Measurements from ENCODE around the gene RAB7A. TPM values are rescaled to one million over a fixed set of nuclear protein-coding genes. Genes with fewer than 3 reads are reported as not detected.

The RAB7A gene
- total and polyA plus RNA-seq, 2 donors (not counting 1 experiment from before 2014, with no cell fraction given): 54.2 to 415 TPM

DNA sequence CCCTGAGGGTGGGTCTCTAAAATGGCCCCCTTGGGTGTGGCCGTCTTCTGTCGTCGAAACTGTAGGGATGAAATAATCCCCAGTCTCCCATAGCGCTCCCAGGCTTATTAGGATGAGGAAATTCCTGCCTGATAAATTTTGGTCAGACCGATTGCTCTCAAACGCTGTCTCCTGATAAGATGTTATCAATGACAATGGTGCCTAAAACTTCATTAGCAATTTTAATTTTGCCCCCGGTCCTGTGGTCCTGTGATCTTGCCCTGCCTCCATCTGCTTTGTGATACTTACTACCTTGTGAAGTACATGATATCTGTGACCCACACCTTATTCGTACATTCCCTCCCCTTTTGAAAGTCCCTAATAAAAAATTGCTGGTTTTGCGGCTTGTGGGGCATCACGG is 5.1 kb upstream of the RAB7A start:
- no peak for DNase-seq (ENCODE audit: low read depth in 2 of 2)
- Histone ChIP-seq H4K20me1 (ENCODE audit: control insufficient read depth, extremely low read depth, insufficient read depth, low read length) (no peaks in the 10 kb centered on the region), H3K4me1 (ENCODE audit: control insufficient read depth, extremely low read depth, insufficient read depth, low read length) (no peaks in the 10 kb centered on the region), H3K27ac (ENCODE audit: insufficient read depth, low read length) (no peak overlapping the region), H3K9me3 (ENCODE audit: control insufficient read depth, insufficient read depth, low read depth, low read length) (no peaks in the 10 kb centered on the region), H3K9ac (ENCODE audit: insufficient read depth, low read length) (no peak overlapping the region), H3K79me2 (ENCODE audit: control insufficient read depth, insufficient read depth, low read length) (no peaks in the 10 kb centered on the region), H3K4me2 (ENCODE audit: extremely low read depth, insufficient read depth, low read length) (no peak overlapping the region), H3K36me3 (ENCODE audit: control insufficient read depth, insufficient read depth, low read length) (no peaks in the 10 kb centered on the region), H3K27me3 (ENCODE audit: control insufficient read depth, insufficient read depth, low read length) (no peaks in the 10 kb centered on the region), H3K4me3 (replicated peaks in 1 of 4; ENCODE audit: control extremely low read depth in 1 of 4, insufficient read depth in 1 of 4, low read depth in 3 of 4, low read length in 4 of 4) (no peak overlapping the region), H2AFZ (ENCODE audit: low read length) (no peak overlapping the region)
- TF ChIP-seq EZH2 (IDR thresholded peaks at IDR 0.05; ENCODE audit: low read length, missing control alignments): no peak
- TF ChIP-seq, protein P1, sequence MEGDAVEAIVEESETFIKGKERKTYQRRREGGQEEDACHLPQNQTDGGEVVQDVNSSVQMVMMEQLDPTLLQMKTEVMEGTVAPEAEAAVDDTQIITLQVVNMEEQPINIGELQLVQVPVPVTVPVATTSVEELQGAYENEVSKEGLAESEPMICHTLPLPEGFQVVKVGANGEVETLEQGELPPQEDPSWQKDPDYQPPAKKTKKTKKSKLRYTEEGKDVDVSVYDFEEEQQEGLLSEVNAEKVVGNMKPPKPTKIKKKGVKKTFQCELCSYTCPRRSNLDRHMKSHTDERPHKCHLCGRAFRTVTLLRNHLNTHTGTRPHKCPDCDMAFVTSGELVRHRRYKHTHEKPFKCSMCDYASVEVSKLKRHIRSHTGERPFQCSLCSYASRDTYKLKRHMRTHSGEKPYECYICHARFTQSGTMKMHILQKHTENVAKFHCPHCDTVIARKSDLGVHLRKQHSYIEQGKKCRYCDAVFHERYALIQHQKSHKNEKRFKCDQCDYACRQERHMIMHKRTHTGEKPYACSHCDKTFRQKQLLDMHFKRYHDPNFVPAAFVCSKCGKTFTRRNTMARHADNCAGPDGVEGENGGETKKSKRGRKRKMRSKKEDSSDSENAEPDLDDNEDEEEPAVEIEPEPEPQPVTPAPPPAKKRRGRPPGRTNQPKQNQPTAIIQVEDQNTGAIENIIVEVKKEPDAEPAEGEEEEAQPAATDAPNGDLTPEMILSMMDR (conservative IDR thresholded peaks at IDR 0.05 in 1 of 2, IDR thresholded peaks at IDR 0.05 in 1 of 2; ENCODE audit: low read depth in 1 of 2, low read length in 2 of 2): no peak

DNA sequence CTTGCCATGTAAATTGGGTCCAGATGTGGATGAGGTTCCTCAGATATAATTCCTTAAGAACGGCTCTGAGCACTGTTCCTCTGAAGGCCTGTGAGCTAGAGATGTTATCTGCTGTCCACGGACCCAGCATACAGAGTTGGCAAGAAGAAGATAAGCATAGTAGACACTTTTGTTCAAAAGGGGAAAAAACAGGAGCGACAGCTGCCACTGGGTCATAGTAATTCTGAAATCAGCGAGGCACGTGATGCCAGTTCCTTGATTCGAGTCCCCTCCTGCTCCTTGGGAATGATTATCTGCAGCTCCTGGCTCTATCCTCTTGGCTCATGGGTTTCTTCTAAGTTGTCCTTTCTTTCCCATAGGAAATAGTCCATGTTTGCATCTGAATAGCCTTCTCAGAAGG is 2.5 kb upstream of the RAB7A start:
- H3K4me2 ChIP-seq (ENCODE audit: extremely low read depth, insufficient read depth, low read length): no peak overlapping the region
- H4K20me1 ChIP-seq (ENCODE audit: control insufficient read depth, extremely low read depth, insufficient read depth, low read length): peaks cover 7% of the 10 kb centered on the region
- H3K27ac ChIP-seq (ENCODE audit: insufficient read depth, low read length): no peak overlapping the region
- peaks cover 25% of the 10 kb centered on the region for H3K79me2 ChIP-seq (ENCODE audit: control insufficient read depth, insufficient read depth, low read length)
- H3K4me1 ChIP-seq (ENCODE audit: control insufficient read depth, extremely low read depth, insufficient read depth, low read length): peaks cover 3% of the 10 kb centered on the region
- no peak overlapping the region for H3K9ac ChIP-seq (ENCODE audit: insufficient read depth, low read length)
- no peak for TF ChIP-seq EZH2 (IDR thresholded peaks at IDR 0.05; ENCODE audit: low read length, missing control alignments)
- TF ChIP-seq, protein P1 (conservative IDR thresholded peaks at IDR 0.05 in 1 of 2, IDR thresholded peaks at IDR 0.05 in 1 of 2; ENCODE audit: low read depth in 1 of 2, low read length in 2 of 2): no peak
- no peaks in the 10 kb centered on the region for H3K36me3 ChIP-seq (ENCODE audit: control insufficient read depth, insufficient read depth, low read length)
- no peak overlapping the region for H2AFZ ChIP-seq (ENCODE audit: low read length)
- H3K4me3 ChIP-seq (replicated peaks in 1 of 4; ENCODE audit: control extremely low read depth in 1 of 4, insufficient read depth in 1 of 4, low read depth in 3 of 4, low read length in 4 of 4): no peak overlapping the region
- no peak for DNase-seq (ENCODE audit: low read depth in 2 of 2)
- no peaks in the 10 kb centered on the region for H3K27me3 ChIP-seq (ENCODE audit: control insufficient read depth, insufficient read depth, low read length)
- no peaks in the 10 kb centered on the region for H3K9me3 ChIP-seq (ENCODE audit: control insufficient read depth, insufficient read depth, low read depth, low read length)

DNA sequence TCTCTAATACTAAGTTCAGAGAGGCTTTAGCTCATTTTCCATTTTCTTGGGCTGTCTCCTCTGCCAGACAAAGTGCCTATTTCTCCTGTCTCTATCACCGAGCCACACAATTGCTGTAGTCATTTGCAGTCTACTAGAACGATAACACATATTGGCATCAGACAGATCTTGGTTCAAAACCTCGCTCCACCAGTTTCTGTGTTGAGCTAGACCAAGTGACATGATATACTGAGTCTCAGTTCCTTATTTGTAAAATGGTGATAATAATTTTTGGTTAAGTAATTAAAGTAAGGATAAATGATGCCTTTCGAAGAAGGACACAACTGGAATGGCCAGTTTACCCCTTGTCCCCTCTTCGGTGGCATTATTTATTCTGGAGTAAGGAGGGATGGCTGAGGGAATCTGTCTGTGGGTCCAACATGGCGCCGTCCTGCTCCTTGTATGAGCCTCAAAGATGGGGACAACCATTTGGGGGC is 398 bp upstream of the RAB7A start:
- H3K9me3 ChIP-seq (ENCODE audit: control insufficient read depth, insufficient read depth, low read depth, low read length): no peaks in the 10 kb centered on the region
- H3K36me3 ChIP-seq (ENCODE audit: control insufficient read depth, insufficient read depth, low read length): no peaks in the 10 kb centered on the region
- H2AFZ ChIP-seq (ENCODE audit: low read length): peak overlapping the region; percentile 55
- peaks cover 9% of the 10 kb centered on the region for H4K20me1 ChIP-seq (ENCODE audit: control insufficient read depth, extremely low read depth, insufficient read depth, low read length)
- H3K4me2 ChIP-seq (ENCODE audit: extremely low read depth, insufficient read depth, low read length): peak overlapping the region; percentile 19
- H3K27me3 ChIP-seq (ENCODE audit: control insufficient read depth, insufficient read depth, low read length): no peaks in the 10 kb centered on the region
- H3K9ac ChIP-seq (ENCODE audit: insufficient read depth, low read length): no peak overlapping the region
- no peak for DNase-seq (ENCODE audit: low read depth in 2 of 2)
- peak overlapping the region; percentile 98 for H3K27ac ChIP-seq (ENCODE audit: insufficient read depth, low read length)
- H3K4me3 ChIP-seq (replicated peaks in 1 of 4; ENCODE audit: control extremely low read depth in 1 of 4, insufficient read depth in 1 of 4, low read depth in 3 of 4, low read length in 4 of 4): peak overlapping the region in 1 of 4 experiments; percentile 98
- TF ChIP-seq EZH2 (IDR thresholded peaks at IDR 0.05; ENCODE audit: low read length, missing control alignments): no peak
- TF ChIP-seq, protein P1 (conservative IDR thresholded peaks at IDR 0.05 in 1 of 2, IDR thresholded peaks at IDR 0.05 in 1 of 2; ENCODE audit: low read depth in 1 of 2, low read length in 2 of 2): no peak
- peaks cover 9% of the 10 kb centered on the region for H3K4me1 ChIP-seq (ENCODE audit: control insufficient read depth, extremely low read depth, insufficient read depth, low read length)
- peaks cover 45% of the 10 kb centered on the region for H3K79me2 ChIP-seq (ENCODE audit: control insufficient read depth, insufficient read depth, low read length)

Measured in fibroblast of lung (primary cell).